Uterus (tissue), 4 donors: Measurements from ENCODE around the gene DLGAP1. TPM values are rescaled to one million over a fixed set of nuclear protein-coding genes. Genes with fewer than 3 reads are reported as not detected.
"Not testable (repeated sequence)": the region's sequence is repeated elsewhere in the genome, so short reads cannot be mapped to it uniquely, and the experiment has no call there.

Source experiments
- DNase-seq, 2 donors: peaks; one replicate each; pipeline ENCODE4 v3.0.0-alpha.2; 2019 to 2020
- H3K27ac ChIP-seq, 2 donors: fragments of 200-600 bp; sonication (generic); 1 replicate in 1 of 2; 2 replicates in 1 of 2; pipeline ENCODE4 v1.5.1; 2016 to 2018
- H3K27me3 ChIP-seq, 2 donors: fragments of 200-600 bp; sonication (generic); one replicate each; pipeline ENCODE4 v1.5.1; 2018 to 2019; ENCODE audit warnings: control low read depth in 1 of 2
- H3K36me3 ChIP-seq, 2 donors: fragments of 200-600 bp; sonication (generic); one replicate each; pipeline ENCODE4 v1.5.1; 2019; ENCODE audit warnings: control low read depth in 1 of 2
- H3K4me1 ChIP-seq, 2 donors: fragments of 200-600 bp; sonication (generic); one replicate each; pipeline ENCODE4 v1.5.1; 2018 to 2019; ENCODE audit warnings: control low read depth in 1 of 2
- H3K4me3 ChIP-seq, 2 donors: fragments of 200-600 bp; sonication (generic); 1 replicate in 1 of 2; 2 replicates in 1 of 2; pipeline ENCODE4 v1.5.1; 2018 to 2019; ENCODE audit warnings: mild to moderate bottlenecking in 1 of 2
- H3K9me3 ChIP-seq, 2 donors: fragments of 200-600 bp; sonication (generic); one replicate each; pipeline ENCODE4 v1.5.1; 2019; ENCODE audit warnings: control low read depth in 1 of 2
- CTCF ChIP-seq, 4 experiments: fragments of 200-600 bp in 2 of 4; fragments of 450-650 bp in 2 of 4; sonication (generic) in 2 of 4; IDR thresholded peaks; one replicate each; pipeline ENCODE4 v1.5.1; 2016 to 2019; ENCODE audit warnings: antibody characterized with exemption in 4 of 4, mild to moderate bottlenecking in 2 of 4, moderate library complexity in 1 of 4
- POLR2A ChIP-seq, 2 donors: fragments of 450-650 bp; IDR thresholded peaks; one replicate each; pipeline ENCODE4 v1.6.1; 2016; ENCODE audit warnings: antibody characterized with exemption in 2 of 2, mild to moderate bottlenecking in 1 of 2, moderate library complexity in 1 of 2
- intact Hi-C: fragments of 100-400 bp; cut with DNase I; formaldehyde crosslinking; loops from one replicate; pipeline ENCODE4 v1.15.1; 2023; ENCODE audit warnings: low total_unique reads
- total RNA-seq, 4 donors: library from RNA; depleted of rRNA in 3 of 4; stranded (reverse); fragments of >200 nt in 3 of 4; gene quantifications; one replicate each; pipeline versions ENCODE4 v1.1.0 to v1.2.4, GENCODE V29; 2014 to 2023
- donor health status: DM: yes; HTN: yes; CAD: no.

The DLGAP1 gene
- total RNA-seq, 4 donors from 2014 or later = 1.0 to 9.6 (median 3.3) TPM

- TF ChIP-seq POLR2A (IDR thresholded peaks at IDR 0.05) (no peak), CTCF (IDR thresholded peaks at IDR 0.05) (no peak)
- H3K27ac ChIP-seq = no peak overlapping the region
- intact Hi-C loops = no loop called here
- DNase-seq = no peak
- no peaks in the 10 kb centered on the region for H3K36me3 ChIP-seq
- no peaks in the 10 kb centered on the region for H3K9me3 ChIP-seq
- no peak overlapping the region for H3K4me3 ChIP-seq
- H3K4me1 ChIP-seq = no peaks in the 10 kb centered on the region
- no peaks in the 10 kb centered on the region for H3K27me3 ChIP-seq
These were observed 843.6 kb downstream of the DLGAP1 start for GRCh38 chr18:3611313-3612090.

- Histone ChIP-seq H3K4me1 (no peaks in the 10 kb centered on the region), H3K9me3 (no peaks in the 10 kb centered on the region), H3K36me3 (no peaks in the 10 kb centered on the region), H3K27ac (no peak overlapping the region), H3K27me3 (no peaks in the 10 kb centered on the region), H3K4me3 (no peak overlapping the region)
- TF ChIP-seq POLR2A (IDR thresholded peaks at IDR 0.05) (no peak), CTCF (IDR thresholded peaks at IDR 0.05) (no peak)
- no peak for DNase-seq
- intact Hi-C loops = no loop called here
These were observed 844.3 kb downstream of the DLGAP1 start for GRCh38 chr18:3610813-3611212.

GRCh38 chr18:3610188-3610708 lies 844.9 kb downstream of the DLGAP1 start:
- no peaks in the 10 kb centered on the region for H3K9me3 ChIP-seq
- H3K27ac ChIP-seq = no peak overlapping the region
- H3K4me1 ChIP-seq = no peaks in the 10 kb centered on the region
- no peaks in the 10 kb centered on the region for H3K36me3 ChIP-seq
- intact Hi-C loops = no loop called here
- no peak for DNase-seq
- no peaks in the 10 kb centered on the region for H3K27me3 ChIP-seq
- no peak overlapping the region for H3K4me3 ChIP-seq
- no peak for TF ChIP-seq CTCF (IDR thresholded peaks at IDR 0.05)
- no peak for TF ChIP-seq POLR2A (IDR thresholded peaks at IDR 0.05)

- intact Hi-C loops = no loop called here
- Histone ChIP-seq H3K4me3 (no peak overlapping the region), H3K9me3 (no peaks in the 10 kb centered on the region), H3K4me1 (peaks cover 0 to 11% of the 10 kb centered on the region in 2 donors), H3K27ac (peak overlapping the region; percentile 92 to 97), H3K36me3 (no peaks in the 10 kb centered on the region), H3K27me3 (no peaks in the 10 kb centered on the region)
- TF ChIP-seq POLR2A (IDR thresholded peaks at IDR 0.05) (no peak), CTCF (IDR thresholded peaks at IDR 0.05) (no peak)
- no peak for DNase-seq
These were observed 846.6 kb downstream of the DLGAP1 start for GRCh38 chr18:3608488-3608887.

- H3K9me3 ChIP-seq, H3K27me3 ChIP-seq, DNase-seq, H3K4me3 ChIP-seq, intact Hi-C loops, H3K36me3 ChIP-seq: not testable (repeated sequence)
- Histone ChIP-seq H3K27ac (peak overlapping the region; percentile 92 to 97), H3K4me1 (peaks cover 0 to 11% of the 10 kb centered on the region in 2 donors)
These were observed 847.0 kb downstream of the DLGAP1 start for GRCh38 chr18:3608099-3608453.
